HepG2 (cell line): ENCODE data around the gene ACAT2. TPM values are rescaled to one million over a fixed set of nuclear protein-coding genes. Genes with fewer than 3 reads are reported as not detected.

Source experiments
- CBX5 ChIP-seq: sonication (generic); formaldehyde crosslinking; IDR thresholded peaks from 2 replicates; pipeline ENCODE4 v1.4.0; 2020; ENCODE audit warnings: missing genetic modification reagents, borderline replicate concordance
- CHCHD3 ChIP-seq: sonication (generic); formaldehyde crosslinking; IDR thresholded peaks from 2 replicates; pipeline ENCODE4 v1.8.0; 2022; ENCODE audit warnings: mild to moderate bottlenecking, missing genetic modification reagents, moderate library complexity
- CSRNP1 ChIP-seq: sonication (generic); formaldehyde crosslinking; IDR thresholded peaks from 2 replicates; pipeline ENCODE4 v1.8.1; 2023; ENCODE audit warnings: mild to moderate bottlenecking, missing genetic modification reagents
- CTCF ChIP-seq: sonication (generic); formaldehyde crosslinking; IDR thresholded peaks from 2 replicates; pipeline ENCODE4 v1.5.0; 2020; ENCODE audit warnings: mild to moderate bottlenecking, missing genetic modification reagents, moderate library complexity
- EZH2 ChIP-seq: conservative IDR thresholded peaks from 2 replicates; pipeline ENCODE4 v1.6.1; 2012; ENCODE audit warnings: mild to moderate bottlenecking, low read depth, low read length, moderate library complexity
- FOXO1 ChIP-seq: sonication (generic); formaldehyde crosslinking; IDR thresholded peaks from 2 replicates; pipeline ENCODE4 v1.4.0; 2020; ENCODE audit warnings: missing genetic modification reagents
- LBX2 ChIP-seq: sonication (generic); formaldehyde crosslinking; IDR thresholded peaks from 2 replicates; pipeline ENCODE4 v1.5.0; 2020; ENCODE audit warnings: missing genetic modification reagents, mild to moderate bottlenecking, borderline replicate concordance
- MXD3 ChIP-seq: IDR thresholded peaks from 2 replicates; pipeline ENCODE4 v1.6.1; 2016; ENCODE audit warnings: mild to moderate bottlenecking, missing biosample characterization, missing genetic modification reagents
- NKX3-1 ChIP-seq: sonication (generic); formaldehyde crosslinking; IDR thresholded peaks from 2 replicates; pipeline ENCODE4 v1.5.0; 2020; ENCODE audit warnings: missing genetic modification reagents
- NRL ChIP-seq: sonication (generic); formaldehyde crosslinking; IDR thresholded peaks from 2 replicates; pipeline ENCODE4 v1.5.0; 2020; ENCODE audit warnings: missing genetic modification reagents, mild to moderate bottlenecking, moderate library complexity, borderline replicate concordance
- RFX3 ChIP-seq: IDR thresholded peaks from 2 replicates; pipeline ENCODE4 v1.6.1; 2016; ENCODE audit warnings: missing biosample characterization, missing genetic modification reagents
- SIN3B ChIP-seq: fragments of 150-350 bp; IDR thresholded peaks from 2 replicates; pipeline ENCODE4 v1.6.1; 2014; ENCODE audit warnings: low read length
- SMAD9 ChIP-seq: sonication (generic); formaldehyde crosslinking; IDR thresholded peaks from 2 replicates; pipeline ENCODE4 v1.5.1; 2020; ENCODE audit warnings: mild to moderate bottlenecking, missing genetic modification reagents
- SRY ChIP-seq: sonication (generic); formaldehyde crosslinking; IDR thresholded peaks from 2 replicates; pipeline ENCODE4 v1.8.0; 2022; ENCODE audit warnings: mild to moderate bottlenecking, missing genetic modification reagents
- TCF12 ChIP-seq, 2 experiments: fragments of 450-650 bp in 1 of 2; sonication (generic) in 1 of 2; formaldehyde crosslinking in 1 of 2; IDR thresholded peaks; 2 replicates each; pipeline versions ENCODE4 v1.6.1 to v1.8.0; 2017 to 2022; ENCODE audit warnings: antibody characterized with exemption in 1 of 2, mild to moderate bottlenecking in 1 of 2, missing genetic modification reagents in 1 of 2, moderate library complexity in 1 of 2
- YEATS2 ChIP-seq: sonication (generic); formaldehyde crosslinking; IDR thresholded peaks from 2 replicates; pipeline ENCODE4 v1.4.0; 2020; ENCODE audit warnings: missing genetic modification reagents, borderline replicate concordance
- ZNF274 ChIP-seq: sonication (generic); formaldehyde crosslinking; IDR thresholded peaks from 2 replicates; pipeline ENCODE4 v1.5.1; 2020; ENCODE audit warnings: mild to moderate bottlenecking, missing genetic modification reagents
- ZNF280D ChIP-seq: sonication (generic); formaldehyde crosslinking; IDR thresholded peaks from 2 replicates; pipeline ENCODE4 v1.5.1; 2020; ENCODE audit warnings: mild to moderate bottlenecking, missing genetic modification reagents
- ZNF337 ChIP-seq: sonication (generic); formaldehyde crosslinking; IDR thresholded peaks from 2 replicates; pipeline ENCODE4 v1.5.1; 2020; ENCODE audit warnings: missing genetic modification reagents, low read depth, mild to moderate bottlenecking, borderline replicate concordance
- ZNF580 ChIP-seq: IDR thresholded peaks from 2 replicates; pipeline ENCODE4 v1.6.1; 2016; ENCODE audit warnings: low read depth, borderline replicate concordance
- ZNF709 ChIP-seq: sonication (generic); formaldehyde crosslinking; IDR thresholded peaks from 2 replicates; pipeline ENCODE4 v1.5.0; 2020; ENCODE audit warnings: mild to moderate bottlenecking, missing genetic modification reagents
- polyA plus RNA-seq, 8 experiments: library from polyadenylated mRNA; depleted of rRNA in 3 of 8; stranded (reverse) in 7 of 8; unstranded in 1 of 8; fragments of >200 nt; fragmentation: Illumina TruSeq in 4 of 8; extraction: Trizol in 4 of 8; gene quantifications; 2 replicates each; pipeline versions ENCODE4 v1.2.1 to v1.2.3, GENCODE V29; 2011 to 2016; ENCODE audit warnings: low read depth in 4 of 8, missing spikeins in 1 of 8, mixed read lengths in 1 of 8; ENCODE audit not compliant: insufficient read depth in 1 of 8
- total RNA-seq, 5 experiments: library from RNA; depleted of rRNA; stranded (reverse); fragments of >200 nt; fragmentation: Illumina TruSeq; extraction: Trizol; gene quantifications; 2 replicates each; pipeline ENCODE4 v1.2.3, GENCODE V29; 2016; ENCODE audit warnings: low read depth in 1 of 5

Gene ACAT2
- total and polyA plus RNA-seq, 2 of the 13 experiments (the other 11 are each of a cell fraction or from before 2014, with no cell fraction given), result 121 to 534 TPM

GRCh38 chr6:159790149-159790955 is 28.5 kb downstream of the ACAT2 start, which contains the start of gene MRPL18 (continued):
- TF ChIP-seq MXD3 (CRISPR knock-in tag) (no peak), ZNF337 (CRISPR knock-in tag) (0 out of 2 replicates have a peak, but pooled peaks have one; percentile 22), SMAD9 (CRISPR knock-in tag) (no peak), SIN3B (no peak), ZNF274 (CRISPR knock-in tag) (no peak), YEATS2 (CRISPR knock-in tag) (0 out of 2 replicates have a peak, but pooled peaks have one; percentile 44), FOXO1 (CRISPR knock-in tag) (peak; percentile 26; the same call in 1 of the 2 replicates), CBX5 (CRISPR knock-in tag) (no peak; the same call in 1 of the 2 replicates), ZNF709 (CRISPR knock-in tag) (no peak), SRY (CRISPR knock-in tag) (no peak; the same call in 1 of the 2 replicates), CTCF (CRISPR knock-in tag) (no peak), CHCHD3 (CRISPR knock-in tag) (no peak), CSRNP1 (CRISPR knock-in tag) (no peak), TCF12 (IDR thresholded peaks at IDR 0.05) (no peak), TCF12 (CRISPR knock-in tag; IDR thresholded peaks at IDR 0.05) (no peak), LBX2 (CRISPR knock-in tag) (no peak), EZH2 (no peak), ZNF280D (CRISPR knock-in tag) (no peak), NRL (CRISPR knock-in tag) (no peak; the same call in 1 of the 2 replicates), NKX3-1 (no peak), RFX3 (CRISPR knock-in tag) (no peak), ZNF580 (CRISPR knock-in tag) (no peak)
